Activated CD8-positive, alpha-beta memory T cell treated with anti-CD3 and anti-CD28 coated beads, Interleukin-2, amount 50 U/mL, for 24 hours (primary cell): ENCODE measurements around the gene FNDC3B.

Experiments
- DNase-seq: peaks from one replicate; pipeline ENCODE4 v3.0.0-alpha.2; 2020; ENCODE audit errors: extremely low read depth

The FNDC3B gene

DNA sequence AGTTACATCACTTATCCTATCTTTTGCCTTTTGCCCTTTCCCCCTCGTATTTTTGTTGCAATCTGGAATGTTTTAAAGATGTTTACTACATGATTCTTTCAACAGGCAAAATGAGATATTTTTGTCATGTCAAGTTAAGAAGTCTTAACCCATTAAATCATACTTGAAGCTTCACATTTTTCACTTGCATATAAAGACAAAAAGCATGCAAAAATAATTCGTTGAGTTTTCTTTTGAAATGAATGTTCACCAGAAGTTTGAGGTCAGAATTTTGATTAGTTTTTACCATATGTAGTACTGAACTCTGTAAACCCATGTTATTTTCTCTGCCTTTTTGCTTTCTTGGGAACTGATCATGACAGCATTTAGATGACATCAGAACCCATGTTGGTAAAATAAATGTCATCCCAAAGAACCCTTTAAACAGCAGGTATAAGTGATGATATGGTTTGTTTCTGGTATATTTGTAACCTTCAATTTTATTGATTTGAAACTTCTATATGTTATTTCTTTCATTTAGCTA is 220.4 kb downstream of the FNDC3B start:
- no peak for DNase-seq

DNA sequence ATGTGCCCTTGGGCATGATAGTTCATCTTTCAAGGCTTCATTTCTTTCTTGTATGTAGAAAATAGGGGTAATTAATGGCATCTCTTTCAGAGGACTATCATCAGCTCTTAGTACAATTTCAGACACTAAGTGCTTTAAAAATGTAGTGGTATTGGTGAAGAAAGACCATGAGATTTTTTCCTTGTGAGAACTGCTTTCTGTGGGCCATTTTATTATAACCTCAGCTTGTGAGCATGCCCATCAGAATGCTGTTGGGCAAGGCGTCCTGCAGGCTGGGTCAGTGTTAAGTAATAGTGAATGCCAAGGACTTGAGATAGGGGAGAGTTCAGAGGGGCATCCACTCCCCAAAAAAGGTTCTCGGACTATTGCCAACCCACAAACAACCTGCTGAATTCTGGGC is 221.0 kb downstream of the FNDC3B start:
- no peak for DNase-seq

DNA sequence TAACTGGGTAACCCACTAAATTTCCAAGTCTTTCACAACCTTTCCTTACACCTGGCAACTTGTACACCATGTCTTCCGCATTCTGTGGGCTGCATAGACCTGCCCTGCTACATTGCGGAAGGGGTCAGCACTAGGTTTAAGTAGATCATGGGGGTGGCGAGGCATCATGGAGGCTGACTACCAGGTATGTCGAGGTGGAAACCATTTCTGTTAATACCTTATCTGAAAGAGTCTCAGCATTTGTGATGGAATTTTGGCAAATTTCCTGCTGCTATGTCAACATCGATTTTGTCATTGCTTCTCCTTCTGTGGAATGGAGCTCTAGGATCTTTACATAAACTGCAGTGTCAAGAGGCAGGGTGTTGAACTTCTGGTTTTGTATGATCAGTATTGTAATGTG is 221.7 kb downstream of the FNDC3B start:
- DNase-seq, result no peak

DNA sequence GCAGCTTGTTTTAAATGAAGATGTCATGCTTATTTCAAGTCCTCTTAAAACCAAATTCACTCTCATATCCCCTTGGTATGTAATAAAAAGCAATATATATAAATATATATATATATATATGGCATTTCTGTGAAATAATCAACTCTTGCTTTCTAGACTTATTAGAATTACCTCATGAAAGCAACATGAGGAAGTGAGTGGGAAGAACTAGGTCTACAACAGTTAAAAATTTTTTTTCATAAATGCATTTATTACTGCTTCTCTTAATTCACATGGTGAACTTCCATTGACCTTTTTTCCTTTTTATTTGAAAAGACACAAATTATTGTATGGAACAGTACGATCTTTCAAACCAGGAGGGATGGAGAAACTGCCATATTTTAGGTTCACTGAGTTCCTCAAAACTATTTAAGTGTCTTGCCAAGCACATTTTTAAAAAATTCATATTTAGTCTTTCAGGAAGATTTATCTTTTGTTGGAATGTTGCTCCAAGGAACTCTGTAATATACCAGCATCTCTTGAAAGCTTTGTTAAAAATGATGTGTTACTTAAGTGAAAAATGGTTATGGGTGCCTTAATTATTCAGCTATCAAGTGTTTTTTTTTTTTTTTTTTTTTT is 223.7 kb downstream of the FNDC3B start:
- no peak for DNase-seq

DNA sequence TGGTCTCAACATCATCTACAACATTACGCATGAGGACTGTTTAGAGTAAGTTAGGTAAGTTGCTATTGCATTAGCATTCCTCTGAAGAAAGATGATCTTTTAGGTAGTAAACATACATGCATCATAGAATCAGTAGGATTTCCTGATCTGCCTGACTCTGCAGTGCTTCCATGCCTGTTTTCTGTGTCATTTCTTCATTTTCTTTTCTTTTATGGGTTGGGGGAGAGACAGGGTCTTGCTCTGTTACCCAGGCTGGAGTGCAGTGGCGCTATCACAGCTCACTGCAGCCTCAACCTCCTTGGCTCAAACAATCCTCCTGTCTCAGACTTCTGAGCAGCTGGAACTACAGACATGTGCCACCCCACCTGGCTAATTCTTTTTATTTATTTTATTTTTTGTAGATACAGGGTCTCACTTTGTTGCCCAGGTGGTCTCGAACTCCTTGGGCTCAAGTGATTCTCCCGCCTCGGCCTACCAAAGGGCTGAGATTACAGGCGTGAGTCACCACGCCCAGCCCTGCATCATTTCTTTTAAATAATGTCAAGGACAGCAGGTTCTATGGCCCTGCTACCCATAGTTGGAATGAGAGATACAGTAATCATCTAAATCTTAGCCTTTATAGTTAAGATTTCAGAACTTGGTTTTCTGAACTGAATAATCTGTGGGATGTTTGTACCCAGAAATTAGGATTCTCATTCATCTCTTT is 224.6 kb downstream of the FNDC3B start:
- DNase-seq, result no peak

DNA sequence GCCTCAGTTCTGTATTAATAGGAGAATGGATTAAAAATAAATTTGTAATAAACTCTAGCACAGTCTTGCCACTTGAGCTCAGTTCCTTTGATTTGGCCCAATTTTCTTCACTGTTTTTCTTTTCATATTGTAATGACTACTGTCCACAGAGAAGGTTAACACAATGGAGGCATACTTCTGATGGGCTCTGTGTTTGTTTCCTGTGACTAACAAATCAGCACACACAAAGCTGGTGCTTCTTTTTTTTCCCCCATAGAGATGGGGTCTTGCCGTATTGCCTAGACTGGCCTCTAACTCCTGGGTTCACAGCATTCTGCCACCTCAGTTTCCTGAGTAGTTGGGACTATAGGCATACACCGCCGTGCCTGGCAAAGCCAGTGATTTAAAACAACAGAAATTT is 226.7 kb downstream of the FNDC3B start:
- DNase-seq, result no peak

DNA sequence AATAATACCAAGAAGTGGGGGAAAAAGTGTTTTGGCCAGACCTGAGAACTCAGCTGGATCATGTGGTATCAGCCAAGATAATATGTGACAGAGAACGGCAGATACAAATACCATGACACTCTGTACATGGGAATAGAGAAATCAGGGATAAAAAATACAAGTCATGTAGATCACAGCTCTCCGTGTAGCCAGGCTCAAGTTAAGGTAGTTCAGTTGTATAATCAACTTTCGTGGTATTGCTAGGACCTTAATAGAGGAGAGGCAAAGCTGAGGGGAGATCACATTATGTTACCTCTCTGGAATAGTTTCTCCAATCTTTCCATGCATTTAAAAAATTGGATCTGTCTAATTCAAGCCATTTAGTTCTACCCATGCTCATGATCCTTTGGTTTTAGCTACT is 229.0 kb downstream of the FNDC3B start:
- DNase-seq, result no peak

DNA sequence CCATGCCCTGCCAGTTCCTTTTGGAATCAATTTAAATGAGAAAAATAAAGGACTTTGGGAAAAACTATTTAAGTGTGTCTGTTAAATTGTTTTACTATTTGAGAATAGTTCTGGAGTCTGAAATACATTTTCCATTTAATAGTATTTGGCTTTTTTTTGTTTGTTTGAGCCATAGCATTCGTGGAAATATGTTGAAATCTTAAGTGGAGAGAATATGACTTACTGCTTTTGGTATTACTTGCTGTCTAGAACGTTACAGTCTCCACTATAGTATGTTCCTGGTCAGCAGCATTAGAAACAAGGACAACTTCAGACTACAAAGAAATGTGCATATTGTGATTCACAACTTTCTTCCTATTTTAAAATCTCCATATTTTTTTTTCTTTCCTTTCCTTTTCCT is 229.5 kb downstream of the FNDC3B start:
- no peak for DNase-seq

DNA sequence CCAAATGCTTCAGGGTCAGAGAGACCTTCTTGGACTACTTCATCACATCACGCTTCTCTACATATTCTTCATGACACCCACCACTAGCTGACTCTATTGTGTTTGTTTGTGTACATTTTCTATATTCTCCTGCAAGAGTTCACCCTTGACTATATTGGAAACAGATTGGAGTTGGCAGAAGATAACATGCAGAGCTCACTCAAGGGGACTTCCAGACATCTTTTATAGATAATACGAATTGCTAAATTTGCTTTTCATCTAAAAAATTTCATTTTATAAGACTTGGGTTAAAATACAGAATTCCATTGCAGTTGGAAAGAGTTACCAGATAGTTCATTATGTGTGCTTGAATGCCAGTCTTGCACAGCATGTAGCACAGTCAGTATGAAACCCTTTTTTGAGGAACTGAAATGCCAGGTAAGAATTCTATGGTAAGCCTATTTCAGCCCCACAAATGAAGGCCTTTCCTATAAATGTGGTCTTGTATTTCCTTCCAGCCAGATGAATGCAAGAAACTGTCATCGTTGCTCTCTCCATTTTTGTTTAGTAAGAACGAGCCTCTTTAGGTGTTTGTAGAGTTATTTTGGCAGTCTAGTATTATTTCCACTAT is 231.3 kb downstream of the FNDC3B start:
- DNase-seq, result no peak

DNA sequence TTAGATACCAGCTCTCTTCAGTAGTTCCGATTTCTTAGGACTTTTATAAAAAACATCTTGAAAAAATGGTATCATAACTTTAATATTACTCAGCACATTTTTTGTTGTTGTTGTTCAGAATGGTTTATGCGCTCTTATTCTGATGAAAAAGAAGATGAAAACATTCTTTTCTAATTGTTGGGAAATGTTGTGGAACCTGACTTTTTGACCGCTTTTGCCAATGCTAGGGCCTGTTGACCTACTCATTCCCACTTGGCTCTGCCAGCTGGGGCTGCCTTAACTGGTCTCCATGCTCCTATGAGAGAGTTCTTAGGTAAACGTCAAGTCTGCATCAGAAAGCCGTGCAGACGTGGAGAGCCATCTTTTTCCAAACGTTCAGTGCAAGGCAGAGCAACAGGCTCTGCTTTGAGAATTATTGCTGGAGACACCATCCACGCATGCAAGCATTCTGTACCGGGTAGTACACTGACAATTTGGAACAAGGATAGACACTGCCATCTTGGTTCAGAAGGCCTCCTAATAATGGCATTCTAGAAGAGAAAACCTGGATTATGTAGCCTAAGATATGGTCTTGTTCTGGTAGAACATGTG is 232.1 kb downstream of the FNDC3B start:
- DNase-seq, result no peak

DNA sequence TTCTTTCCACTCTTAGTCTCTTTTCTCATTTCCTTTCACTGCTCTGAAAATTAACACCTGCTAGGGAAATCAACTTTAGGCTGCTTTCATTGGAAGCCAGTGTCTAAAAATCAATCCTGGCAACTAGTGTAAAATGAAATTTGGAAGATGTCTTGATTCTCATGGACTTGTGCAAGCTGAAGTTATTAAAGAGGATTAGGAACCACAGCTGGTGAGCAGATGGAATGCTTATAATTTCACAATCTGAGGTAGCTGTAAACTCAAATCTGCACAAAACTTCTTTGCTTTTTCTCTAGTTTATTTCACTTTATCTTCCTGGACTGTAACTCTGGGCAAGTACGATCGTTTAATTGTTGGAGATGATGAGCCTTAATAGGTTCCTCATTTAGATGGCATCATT is 233.3 kb downstream of the FNDC3B start:
- DNase-seq, result no peak

DNA sequence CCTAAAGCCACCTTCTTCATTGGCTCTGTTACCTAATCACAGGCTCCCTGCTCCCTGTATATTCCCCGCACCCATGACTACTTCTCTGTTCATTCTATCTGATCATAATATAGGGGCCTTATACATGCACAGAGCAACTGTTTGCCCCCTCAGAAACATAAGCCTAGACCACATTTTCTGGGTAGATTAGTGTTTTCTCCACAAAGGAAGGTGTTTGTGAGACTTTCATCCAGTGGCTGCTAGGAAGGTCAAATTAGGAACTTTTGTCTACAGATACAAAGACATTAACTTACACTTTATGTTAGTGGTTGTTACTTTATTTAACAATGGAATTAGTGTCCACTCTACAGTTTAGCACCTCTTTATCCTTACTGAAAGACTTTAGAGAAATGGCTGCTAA is 234.0 kb downstream of the FNDC3B start:
- DNase-seq, result no peak

DNA sequence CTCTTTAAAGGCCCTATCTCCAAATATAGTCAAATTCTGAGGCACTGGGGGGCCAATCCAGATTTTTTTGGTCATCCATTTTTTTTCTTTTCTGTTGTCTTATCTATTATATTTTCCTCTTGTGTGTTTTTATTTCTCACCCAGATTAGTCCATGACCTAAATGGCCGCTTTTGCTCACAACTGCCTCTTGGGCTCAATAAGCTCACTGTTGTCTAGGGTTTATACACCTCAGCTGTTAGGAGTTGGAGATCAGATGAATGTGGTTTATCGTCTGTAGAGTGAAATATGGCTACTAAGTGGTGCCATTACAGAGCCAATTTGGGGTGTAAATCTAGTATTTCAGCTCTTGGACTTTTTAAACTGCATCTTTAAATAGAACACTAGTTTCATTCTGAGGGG is 235.5 kb downstream of the FNDC3B start:
- DNase-seq, result no peak

DNA sequence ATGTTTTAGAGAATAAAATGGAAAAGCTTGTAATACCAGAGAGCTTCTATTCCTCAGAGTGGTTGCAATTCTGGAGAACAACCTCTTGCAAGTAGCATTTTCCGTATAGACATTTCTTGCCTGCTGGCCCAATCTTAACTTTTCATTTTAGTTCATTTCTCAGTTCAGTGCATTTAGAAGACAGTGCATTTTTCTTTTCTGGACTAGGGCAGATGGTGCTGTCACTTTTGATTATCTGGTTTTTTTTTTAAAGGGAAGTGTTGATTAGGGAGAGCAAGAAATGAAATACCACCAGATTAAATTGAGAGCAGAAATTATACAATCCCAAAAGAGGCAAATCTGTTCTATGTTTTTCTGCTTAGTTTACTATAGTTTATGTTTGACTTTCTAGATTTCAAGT is 236.2 kb downstream of the FNDC3B start:
- DNase-seq, result no peak

DNA sequence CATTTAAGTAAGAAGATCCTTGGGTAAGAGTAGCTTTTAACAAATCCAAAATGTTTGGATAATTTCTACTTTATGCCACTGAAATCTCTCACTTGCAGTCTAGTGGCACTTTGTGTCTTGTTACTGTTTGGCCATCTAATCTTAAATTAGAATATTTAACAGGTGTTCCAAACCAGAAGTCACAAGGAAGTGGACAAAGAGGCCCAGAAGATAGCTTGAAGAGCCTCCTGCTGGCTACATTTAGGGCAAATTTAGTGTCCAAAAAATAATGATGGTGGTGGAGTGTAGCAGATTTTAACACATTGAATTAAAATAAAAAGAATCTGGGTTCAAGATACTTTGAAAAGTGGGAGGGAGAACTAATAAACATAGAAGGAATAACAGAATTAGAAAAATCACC is 236.7 kb downstream of the FNDC3B start:
- no peak for DNase-seq

DNA sequence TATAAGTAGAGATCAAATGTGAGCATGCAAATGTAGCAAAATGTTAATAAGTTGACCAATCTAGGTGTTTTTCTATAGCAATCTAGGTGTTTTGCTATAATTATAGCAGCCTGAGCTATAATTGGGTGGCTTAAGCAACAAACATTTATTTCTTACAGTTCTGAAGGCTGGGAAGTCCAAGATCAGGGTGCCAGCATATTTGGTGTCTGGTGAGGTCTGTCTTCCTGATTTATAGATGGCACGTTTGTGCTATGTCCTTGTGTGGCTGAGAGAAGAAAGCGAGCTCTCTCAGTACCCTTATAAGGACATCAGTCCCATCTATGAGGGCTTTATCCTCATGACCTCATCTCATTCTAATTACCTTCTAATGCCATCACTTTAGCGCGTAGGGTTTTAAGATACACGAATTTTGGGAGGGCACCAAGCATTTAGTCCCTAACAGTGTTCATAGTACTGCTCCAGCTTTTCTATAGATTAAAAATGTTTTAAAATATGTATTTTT is 237.8 kb downstream of the FNDC3B start:
- no peak for DNase-seq

DNA sequence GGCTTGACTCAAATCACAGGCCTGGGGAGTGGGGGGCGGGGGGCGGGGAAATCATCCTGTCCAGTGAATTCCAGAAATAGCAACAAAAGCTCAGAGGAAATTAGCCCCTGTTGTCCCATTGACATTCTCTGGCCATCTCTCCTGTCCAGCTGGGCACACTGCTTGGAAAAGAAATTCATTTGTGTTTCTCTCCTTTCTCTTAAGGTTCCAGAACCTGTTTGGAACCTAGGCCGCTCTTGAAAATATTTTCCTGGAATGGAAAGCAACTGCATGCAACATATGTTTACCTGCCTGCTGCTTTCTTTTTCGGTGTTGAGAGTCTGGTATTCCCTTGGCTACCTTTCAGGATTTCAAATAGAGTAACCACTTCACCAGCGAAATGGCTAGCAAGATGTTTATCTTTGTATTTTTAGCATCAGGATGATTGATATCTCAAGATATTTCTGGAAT is 239.8 kb downstream of the FNDC3B start:
- no peak for DNase-seq

DNA sequence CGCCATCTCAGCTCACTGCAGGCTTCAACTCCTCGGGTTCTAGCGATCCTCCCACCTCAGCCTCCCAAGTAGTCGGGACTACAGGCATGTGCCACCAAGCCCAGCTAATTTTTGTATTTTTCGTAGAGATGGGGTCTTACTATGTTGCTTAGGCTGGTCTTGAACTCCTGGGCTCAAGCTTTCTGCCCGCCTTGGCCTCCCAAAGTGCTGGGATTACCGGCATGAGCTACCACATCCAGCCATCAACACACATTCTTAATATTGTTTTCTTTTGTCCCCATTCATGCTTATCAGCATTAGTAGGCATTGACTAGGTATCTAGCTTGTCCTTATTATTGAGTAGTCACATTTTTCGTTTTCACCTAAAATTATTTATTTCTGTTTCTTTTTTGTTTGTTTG is 240.6 kb downstream of the FNDC3B start:
- DNase-seq, result no peak

DNA sequence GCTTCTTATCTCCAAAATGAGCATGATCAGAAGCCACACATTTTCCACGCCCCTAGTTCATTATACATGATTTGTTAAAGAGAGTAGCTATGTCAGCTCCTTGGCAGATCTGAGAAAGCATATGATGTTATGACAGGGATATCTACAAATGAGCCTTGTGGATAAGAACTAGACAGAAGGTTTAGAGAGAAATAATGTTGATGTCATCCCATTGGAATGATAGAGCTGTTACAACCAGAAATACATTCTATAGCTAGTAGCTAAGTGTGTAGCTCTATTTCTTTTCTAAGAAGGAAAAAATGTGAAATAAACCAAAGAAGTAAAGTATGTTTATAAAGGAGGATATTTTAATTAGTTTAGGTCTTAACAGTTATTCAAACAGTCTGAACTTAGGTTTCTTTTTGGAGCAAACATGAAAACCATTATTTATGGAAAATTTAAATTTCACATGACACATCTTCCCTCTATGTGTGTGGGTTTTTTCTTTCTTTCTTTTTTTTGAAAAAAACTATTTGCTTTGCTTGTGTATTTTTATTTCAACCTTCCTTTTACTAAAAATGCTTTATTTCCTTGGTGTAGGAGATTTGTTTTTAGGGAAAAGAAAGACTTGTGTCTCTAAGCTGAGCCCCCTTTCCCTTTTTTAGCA is 241.2 kb downstream of the FNDC3B start:
- DNase-seq, result no peak

DNA sequence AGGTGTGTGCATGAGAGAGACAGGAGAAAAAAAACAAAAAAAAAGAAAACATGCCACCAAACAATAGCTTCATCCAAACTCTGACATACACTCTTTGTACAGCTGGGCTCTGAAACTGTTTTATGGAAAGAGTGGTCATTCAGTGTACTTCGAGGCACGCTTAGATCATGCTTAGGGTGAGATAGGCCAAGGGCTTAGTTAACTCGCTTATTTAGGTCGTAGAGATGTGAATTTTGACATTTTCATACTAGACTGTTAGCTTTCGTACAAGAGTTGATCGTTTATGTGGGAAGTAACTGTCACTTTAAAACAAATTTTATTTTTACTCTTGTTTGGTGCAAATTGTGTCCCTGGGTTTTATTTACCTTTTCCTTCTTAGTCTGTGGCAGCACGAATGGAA is 242.5 kb downstream of the FNDC3B start:
- no peak for DNase-seq

DNA sequence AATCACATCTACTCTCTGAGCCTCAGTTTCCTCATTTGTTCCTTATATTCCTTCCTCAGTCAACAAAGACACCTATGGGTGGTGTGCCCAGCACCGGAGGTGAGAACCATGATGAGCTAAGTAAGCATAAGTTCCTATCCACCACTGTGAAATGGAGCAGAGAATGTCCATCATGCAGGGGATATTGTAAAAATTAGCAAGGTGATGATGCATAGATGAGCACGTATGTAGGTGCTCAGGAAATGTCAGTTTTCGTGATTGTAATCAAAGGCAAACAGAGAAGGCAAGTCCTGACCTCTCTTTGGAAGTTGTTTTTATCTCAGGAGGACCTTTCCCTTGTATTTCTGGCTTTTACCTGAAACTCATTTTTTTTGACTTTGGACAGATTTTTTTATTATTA is 243.5 kb downstream of the FNDC3B start:
- DNase-seq, result no peak

DNA sequence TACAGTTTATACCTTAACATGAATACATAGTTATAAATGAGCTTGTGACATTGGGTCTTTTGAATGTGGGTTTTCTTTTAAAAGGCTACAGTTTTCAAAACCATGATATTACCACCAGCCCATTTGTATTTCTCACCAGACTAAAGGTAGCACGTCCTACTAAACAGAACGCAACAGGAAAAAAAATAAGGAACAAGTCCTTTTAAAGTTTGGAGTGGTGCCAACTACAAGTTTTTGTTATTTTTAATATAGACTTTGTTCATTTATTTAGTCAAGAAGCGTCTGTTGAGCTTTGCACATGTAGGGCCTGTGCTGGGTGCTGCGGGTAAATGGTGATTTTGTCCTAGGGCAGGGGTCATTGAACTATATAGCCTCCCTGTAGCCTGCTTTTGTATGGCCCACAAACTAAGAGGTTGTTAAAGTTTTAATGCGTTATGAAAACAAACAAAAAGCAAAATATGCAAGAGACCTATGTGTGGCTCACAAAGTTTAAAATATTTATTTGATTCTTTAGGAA is 244.5 kb downstream of the FNDC3B start:
- no peak for DNase-seq
